GM18508 (cell line): ENCODE results near the gene NPEPL1.
"Not testable (repeated sequence)": the region's sequence is repeated elsewhere in the genome, so short reads cannot be mapped to it uniquely, and the experiment has no call there.

Experiments used
- ATAC-seq: cut with Tn5 transposase; IDR thresholded peaks from one replicate; pipeline ENCODE4 v1.9.1; 2021; ENCODE audit warnings: moderate number of reproducible peaks; ENCODE audit not compliant: insufficient read depth, unreplicated experiment

The NPEPL1 gene

DNA sequence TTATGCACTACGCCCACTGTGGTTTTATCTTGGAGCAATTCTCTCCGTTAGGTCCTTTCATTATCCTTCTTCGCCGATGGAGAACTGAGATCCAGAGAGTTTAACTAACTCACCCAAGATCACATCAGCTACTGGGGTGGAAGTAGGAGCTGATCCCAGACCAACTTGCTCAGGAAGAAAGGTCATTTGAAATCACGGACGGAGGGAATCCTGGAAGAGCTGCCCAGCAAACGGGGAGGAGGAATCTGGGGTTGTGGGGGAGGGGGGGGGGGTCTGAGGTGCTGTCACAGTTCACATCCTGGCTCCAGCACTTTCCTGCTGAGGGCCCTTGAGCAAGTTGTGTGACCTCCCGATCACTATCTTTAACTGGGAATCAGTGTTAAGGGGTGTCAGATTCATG, 62.0 kb downstream of the NPEPL1 start:
- no peak for ATAC-seq

DNA sequence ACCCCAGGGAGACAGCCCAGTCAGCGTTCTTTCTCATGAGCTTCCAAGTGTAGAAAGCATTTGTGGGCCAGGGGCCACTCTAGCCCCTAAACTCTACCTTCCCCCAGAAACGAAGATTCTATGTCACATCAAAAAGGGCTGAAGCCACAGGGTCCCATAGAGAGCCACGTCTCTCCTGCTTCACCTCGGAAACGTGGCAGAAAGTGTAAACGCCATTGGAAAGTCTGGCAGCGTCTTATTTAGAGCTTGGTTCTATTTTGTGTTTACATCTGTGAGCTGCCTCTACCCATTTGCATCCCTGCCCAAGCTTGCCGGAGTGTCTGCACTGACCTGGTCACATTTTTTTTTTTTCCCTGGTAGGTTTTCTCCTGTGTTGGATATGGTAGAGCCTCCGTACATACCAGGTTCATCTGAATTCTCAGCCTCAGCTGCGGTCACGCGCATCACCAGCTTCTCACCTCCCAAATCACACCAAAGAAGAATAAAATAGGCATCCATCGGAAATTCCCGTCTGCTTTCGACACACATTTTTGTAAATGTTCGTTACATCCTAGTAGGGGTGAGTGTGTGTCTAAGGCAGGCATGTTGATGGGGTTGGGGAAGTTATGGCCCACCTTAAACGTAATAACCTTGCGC, 62.6 kb downstream of the NPEPL1 start:
- ATAC-seq, result no peak

DNA sequence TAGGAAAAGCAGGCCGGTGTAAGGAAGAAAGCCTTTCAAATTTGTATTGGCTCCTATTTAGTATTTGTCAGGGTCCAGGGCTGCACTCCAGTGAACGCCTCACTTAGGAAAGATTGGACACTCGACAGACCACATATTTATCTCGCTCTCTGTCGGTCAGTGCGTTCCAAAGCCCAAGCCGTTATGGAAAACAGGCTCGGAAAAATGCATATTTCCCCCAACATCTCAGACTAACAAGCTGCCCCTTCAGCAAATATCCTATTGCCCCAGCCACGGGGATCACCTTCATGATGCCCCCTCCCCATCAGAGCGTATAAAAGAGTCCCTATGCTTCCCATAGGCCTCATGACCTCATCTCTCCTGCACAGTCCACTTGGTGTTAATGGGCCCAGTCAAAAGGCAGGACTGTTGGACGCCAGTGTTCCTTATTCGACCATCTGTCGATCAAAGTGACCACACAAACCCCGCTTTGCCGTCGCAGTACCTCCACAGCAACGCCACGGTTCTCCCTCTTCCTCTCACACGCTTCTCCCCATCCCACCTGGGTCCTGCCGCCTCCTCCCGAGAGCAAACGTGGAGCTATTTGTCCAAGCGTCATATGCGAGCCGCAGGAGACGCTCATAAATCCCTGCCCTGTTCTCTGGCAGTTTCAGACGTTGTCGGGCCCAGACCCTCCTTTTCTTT, 63.3 kb downstream of the NPEPL1 start:
- ATAC-seq, result no peak

DNA sequence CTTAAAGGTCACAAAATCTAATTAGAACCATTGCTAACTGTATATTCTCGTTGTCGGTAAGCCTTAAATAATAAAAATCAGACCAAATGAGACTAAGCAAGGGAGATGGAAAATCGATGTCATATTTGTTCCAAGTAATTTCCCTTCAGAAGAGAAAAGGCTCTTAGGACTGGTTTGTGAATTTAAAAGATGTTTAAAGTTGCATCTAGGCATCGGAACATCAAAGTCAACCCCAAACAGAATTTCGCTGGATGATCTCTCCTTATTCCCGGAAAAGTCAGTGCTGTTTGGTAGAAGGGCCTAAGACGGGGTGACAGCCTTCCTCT, 63.8 kb downstream of the NPEPL1 start:
- ATAC-seq, result no peak

GRCh38 chr20:58757647-58758046, 65.0 kb downstream of the NPEPL1 start:
- not testable (repeated sequence) for ATAC-seq

GRCh38 chr20:58759947-58760346, 67.3 kb downstream of the NPEPL1 start:
- no peak for ATAC-seq

DNA sequence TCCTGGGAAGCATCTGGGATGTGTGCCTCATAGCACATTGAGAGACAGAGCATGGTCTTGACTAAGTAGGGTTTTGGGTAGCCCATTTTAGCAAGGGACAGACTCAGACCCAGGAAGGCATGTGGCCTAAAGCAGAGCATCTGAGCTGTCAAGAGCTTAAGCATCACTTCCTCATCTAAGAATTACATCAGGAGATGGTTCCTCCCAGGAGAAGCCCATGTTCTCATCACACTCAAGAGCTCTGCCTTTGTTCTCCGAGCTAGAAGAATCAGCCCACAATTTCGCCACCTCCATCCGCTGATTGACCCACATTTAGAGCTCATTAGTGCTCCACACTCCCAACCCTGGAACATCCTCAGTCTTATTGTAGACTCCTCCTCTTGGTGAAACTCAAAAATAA, 68.3 kb downstream of the NPEPL1 start:
- no peak for ATAC-seq

- ATAC-seq, result no peak
Measured at GRCh38 chr20:58762120-58762519, 69.5 kb downstream of the NPEPL1 start.

DNA sequence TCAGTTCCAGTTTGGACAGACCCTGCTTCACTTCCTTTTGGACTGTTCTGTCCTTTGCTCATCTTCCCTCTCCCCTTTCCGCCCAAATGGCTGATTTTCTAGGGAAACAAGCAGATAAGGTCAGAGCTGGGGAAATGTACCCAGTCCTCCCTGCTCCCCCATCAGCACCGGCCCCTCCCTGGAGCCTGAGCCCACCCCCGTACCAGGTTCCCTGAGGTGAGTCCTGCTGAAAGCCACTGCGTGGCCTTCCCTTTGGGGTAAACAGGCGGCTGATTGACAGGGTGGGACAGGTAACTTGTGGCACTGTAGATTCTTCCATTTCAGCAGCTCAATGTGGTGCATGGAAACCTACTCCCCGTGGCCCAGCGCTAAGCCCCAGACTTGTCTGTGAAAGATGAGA, 70.5 kb downstream of the NPEPL1 start:
- no peak for ATAC-seq
